ENCODE results near the gene DLGAP1. TPM values are rescaled to one million over a fixed set of nuclear protein-coding genes. Genes with fewer than 3 reads are reported as not detected.

DLGAP1 gene
- total and polyA plus RNA-seq, 2 of the 8 experiments (the other 6 are each of a cell fraction or from before 2014, with no cell fraction given) = 11.8 to 16.9 TPM

DNA sequence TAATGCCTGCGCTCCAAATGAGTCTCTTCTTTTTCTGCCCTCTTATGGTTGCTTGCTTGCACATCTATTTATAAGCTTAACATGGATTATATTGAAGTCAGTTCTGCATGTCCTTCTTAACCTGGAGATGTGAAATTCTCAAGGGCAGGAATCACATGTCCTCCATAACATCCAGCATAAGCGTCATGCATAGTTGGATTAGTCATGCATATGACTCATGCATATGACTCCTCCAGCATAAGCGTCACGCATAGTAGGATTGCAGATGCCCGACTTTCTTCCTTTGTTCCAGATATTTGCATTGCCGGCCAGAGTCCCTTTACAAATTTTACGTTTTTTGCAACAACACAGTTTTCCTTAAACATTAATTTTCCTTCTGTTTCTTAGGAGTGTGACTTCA, 696.6 kb downstream of the DLGAP1 start:
- H3K4me1 ChIP-seq (replicated peaks in 1 of 4; ENCODE audit: control insufficient read depth in 3 of 4, insufficient read depth in 4 of 4, low read length in 3 of 4) = no peaks in the 10 kb centered on the region; a peak in 1 of 7 replicates
- no peak overlapping the region for H4K5ac ChIP-seq (ENCODE audit: insufficient read length, low read depth, low read length)
- H2AK5ac ChIP-seq (ENCODE audit: low read depth, low read length) = no peak overlapping the region
- no peak overlapping the region for H2BK5ac ChIP-seq (ENCODE audit: low read depth, low read length)
- CTCF ChIA-PET (ENCODE audit: partially characterized antibody) = interaction anchor here (0.8 to 5.8 kb wide), 5 partner anchors 14 to 237 kb away, joined by 3 to 36 read pairs (median 3); no protein-coding TSS in a partner anchor
- H4K20me1 ChIP-seq (replicated peaks in 1 of 2; ENCODE audit: control insufficient read depth in 1 of 2, insufficient read depth in 2 of 2, low read length in 2 of 2) = no peaks in the 10 kb centered on the region
- FAIRE-seq = no peak
- H3K4me3 ChIP-seq (ENCODE audit: extremely low read depth in 1 of 4, insufficient read depth in 2 of 4, low read depth in 3 of 4, low read length in 4 of 4) = no peak overlapping the region
- POLR2A ChIA-PET (ENCODE audit: partially characterized antibody) = no interaction called here
- H2BK15ac ChIP-seq (ENCODE audit: low read length) = no peak overlapping the region
- no peaks in the 10 kb centered on the region for H3K23me2 ChIP-seq (ENCODE audit: low read depth, low read length)
- H2BK12ac ChIP-seq (ENCODE audit: low read depth, low read length) = no peak overlapping the region
- H3K23ac ChIP-seq (ENCODE audit: insufficient read length) = no peak overlapping the region
- no peak overlapping the region for H4K91ac ChIP-seq (replicated peaks; ENCODE audit: insufficient read length, low read length)
- DNase-seq (ENCODE audit: low read depth in 1 of 2, low spot score in 2 of 2) = no peak
- H2BK20ac ChIP-seq (ENCODE audit: low read length) = no peak overlapping the region
- no peaks in the 10 kb centered on the region for H3K27me3 ChIP-seq (replicated peaks in 1 of 4; ENCODE audit: control insufficient read depth in 3 of 4, extremely low read depth in 1 of 4, insufficient read depth in 3 of 4, low read length in 3 of 4)
- no peak overlapping the region for H3K9ac ChIP-seq (replicated peaks in 1 of 4; ENCODE audit: extremely low read depth in 1 of 4, low read depth in 3 of 4, low read length in 3 of 4)
- WGBS, 2 experiments (ENCODE audit: extremely low coverage in 1 of 2, insufficient coverage in 1 of 2, insufficient read length in 1 of 2, insufficient replicate concordance in 2 of 2, low coverage in 1 of 2, low lambda C conversion rate in 2 of 2, missing lambda C conversion rate in 1 of 2) = 80% methylated on average over 7 of the region's 7 CpGs; no CpG with 5 or more reads in 1 of the 2 experiments
- no peaks in the 10 kb centered on the region for H3K79me1 ChIP-seq (ENCODE audit: low read depth, low read length)
- H3K56ac ChIP-seq (replicated peaks; ENCODE audit: insufficient read length, low read depth, low read length) = no peak overlapping the region
- H3K36me3 ChIP-seq (ENCODE audit: control insufficient read depth in 2 of 4, insufficient read depth in 4 of 4, low read length in 3 of 4) = no peaks in the 10 kb centered on the region
- no peak overlapping the region for H4K8ac ChIP-seq (ENCODE audit: extremely low read depth, insufficient read depth, low read length)
- H3K14ac ChIP-seq (ENCODE audit: insufficient read length) = no peak overlapping the region
- H3K27ac ChIP-seq (ENCODE audit: low read depth, low read length) = no peak overlapping the region
- no peak overlapping the region for H3K18ac ChIP-seq (ENCODE audit: extremely low read depth, low read length)
- TF ChIP-seq, protein P1, sequence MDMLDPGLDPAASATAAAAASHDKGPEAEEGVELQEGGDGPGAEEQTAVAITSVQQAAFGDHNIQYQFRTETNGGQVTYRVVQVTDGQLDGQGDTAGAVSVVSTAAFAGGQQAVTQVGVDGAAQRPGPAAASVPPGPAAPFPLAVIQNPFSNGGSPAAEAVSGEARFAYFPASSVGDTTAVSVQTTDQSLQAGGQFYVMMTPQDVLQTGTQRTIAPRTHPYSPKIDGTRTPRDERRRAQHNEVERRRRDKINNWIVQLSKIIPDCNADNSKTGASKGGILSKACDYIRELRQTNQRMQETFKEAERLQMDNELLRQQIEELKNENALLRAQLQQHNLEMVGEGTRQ (IDR thresholded peaks at IDR 0.05; ENCODE audit: low read length) = no peak
- TF ChIP-seq POLR2AphosphoS5 (IDR thresholded peaks at IDR 0.05; ENCODE audit: low read depth, low read length) = no peak
- no peak for TF ChIP-seq TEAD4 (IDR thresholded peaks at IDR 0.05; ENCODE audit: low read depth, low read length)
- TF ChIP-seq, protein P2, sequence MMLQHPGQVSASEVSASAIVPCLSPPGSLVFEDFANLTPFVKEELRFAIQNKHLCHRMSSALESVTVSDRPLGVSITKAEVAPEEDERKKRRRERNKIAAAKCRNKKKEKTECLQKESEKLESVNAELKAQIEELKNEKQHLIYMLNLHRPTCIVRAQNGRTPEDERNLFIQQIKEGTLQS (IDR thresholded peaks at IDR 0.05; ENCODE audit: insufficient read depth, low read depth, low read length) = no peak
- TF ChIP-seq KDM1A (IDR thresholded peaks at IDR 0.05; ENCODE audit: borderline replicate concordance, low read length) = no peak
- TF ChIP-seq HDAC2 (IDR thresholded peaks at IDR 0.05; ENCODE audit: borderline replicate concordance in 1 of 2, low read depth in 2 of 2, low read length in 2 of 2) = no peak
- TF ChIP-seq HDAC6 (IDR thresholded peaks at IDR 0.05; ENCODE audit: low read depth, low read length) = no peak
- no peak for TF ChIP-seq SIRT6 (IDR thresholded peaks at IDR 0.05; ENCODE audit: low read length)
- TF ChIP-seq CHD2 (IDR thresholded peaks at IDR 0.05; ENCODE audit: low read length) = no peak
- no peak for TF ChIP-seq CBX5 (IDR thresholded peaks at IDR 0.05; ENCODE audit: low read depth, low read length)
- TF ChIP-seq SP1 (IDR thresholded peaks at IDR 0.05; ENCODE audit: low read depth, low read length) = no peak
- no peak for TF ChIP-seq KDM5A (IDR thresholded peaks at IDR 0.05; ENCODE audit: low read length)
- no peak for TF ChIP-seq SRF (IDR thresholded peaks at IDR 0.05; ENCODE audit: low read depth, low read length)
- no peaks in the 10 kb centered on the region for H3K79me2 ChIP-seq (ENCODE audit: control insufficient read depth in 1 of 2, insufficient read depth in 2 of 2, low read length in 2 of 2)
- no peak overlapping the region for H2BK120ac ChIP-seq (replicated peaks; ENCODE audit: low read depth, low read length)
- H3K4me2 ChIP-seq (ENCODE audit: insufficient read depth in 1 of 2, low read depth in 2 of 2, low read length in 2 of 2) = no peak overlapping the region
- no peak overlapping the region for H3K4ac ChIP-seq (replicated peaks; ENCODE audit: insufficient read length, low read depth, low read length)
- H2AFZ ChIP-seq (ENCODE audit: low read length) = no peak overlapping the region
- H3K9me3 ChIP-seq (ENCODE audit: insufficient read depth in 2 of 2, low read depth in 1 of 2, low read length in 1 of 2) = no peaks in the 10 kb centered on the region
